Keratinocyte (primary cell): ENCODE data around the gene PTGDS. TPM values are rescaled to one million over a fixed set of nuclear protein-coding genes. Genes with fewer than 3 reads are reported as not detected.

Experiments used
- DNase-seq: peaks from one replicate; pipeline ENCODE4 v3.0.0-alpha.2; 2011; ENCODE audit warnings: low read depth, missing footprints, low spot score
- FAIRE-seq: peaks from 2 replicates; lab custom pipeline; 2011; peaks lifted over from hg19 to GRCh38; lab: Jason Lieb, UNC
- H2AFZ ChIP-seq: 2 replicates; pipeline ENCODE4 v1.6.0; 2012; ENCODE audit warnings: low read length, control low read depth, inconsistent platforms; ENCODE audit not compliant: control insufficient read depth
- H3K27ac ChIP-seq: 2 replicates; pipeline ENCODE4 v1.5.1; 2011; ENCODE audit warnings: low read length; ENCODE audit not compliant: control insufficient read depth, insufficient read depth
- H3K27me3 ChIP-seq: 3 replicates; pipeline ENCODE4 v1.6.0; 2011; ENCODE audit warnings: low read length; ENCODE audit not compliant: control insufficient read depth, insufficient read depth; ENCODE audit errors: extremely low read depth
- H3K36me3 ChIP-seq, 2 experiments: 2 replicates in 1 of 2; 3 replicates in 1 of 2; pipeline ENCODE4 v1.5.1; 2011; ENCODE audit warnings: low read length in 2 of 2, mild to moderate bottlenecking in 1 of 2; ENCODE audit not compliant: control insufficient read depth in 2 of 2, insufficient read depth in 2 of 2; ENCODE audit errors: extremely low read depth in 1 of 2
- H3K4me1 ChIP-seq: 3 replicates; pipeline ENCODE4 v1.5.1; 2011; ENCODE audit warnings: low read length; ENCODE audit not compliant: control insufficient read depth, insufficient read depth; ENCODE audit errors: extremely low read depth
- H3K4me2 ChIP-seq: 3 replicates; pipeline ENCODE4 v1.6.0; 2011; ENCODE audit warnings: low read depth, low read length; ENCODE audit not compliant: control insufficient read depth, insufficient read depth; ENCODE audit errors: extremely low read depth
- H3K4me3 ChIP-seq, 3 experiments: fragments of 200-600 bp in 1 of 3; sonication (generic) in 1 of 3; 2 replicates in 2 of 3; 3 replicates in 1 of 3; pipeline ENCODE4 v1.5.1; 2011 to 2016; ENCODE audit warnings: low read length in 3 of 3, mild to moderate bottlenecking in 3 of 3, control low read depth in 2 of 3, inconsistent platforms in 1 of 3, low read depth in 1 of 3, mixed read lengths in 1 of 3, mixed run types in 1 of 3, moderate library complexity in 1 of 3; ENCODE audit not compliant: control insufficient read depth in 2 of 3, insufficient read depth in 2 of 3; ENCODE audit errors: extremely low read depth in 1 of 3
- H3K79me2 ChIP-seq: 2 replicates; pipeline ENCODE4 v1.6.0; 2012; ENCODE audit warnings: low read length; ENCODE audit not compliant: control insufficient read depth, insufficient read depth
- H3K9ac ChIP-seq: 3 replicates; pipeline ENCODE4 v1.6.0; 2011; ENCODE audit warnings: low read length; ENCODE audit not compliant: control insufficient read depth, insufficient read depth; ENCODE audit errors: extremely low read depth
- H3K9me1 ChIP-seq: 3 replicates; pipeline ENCODE4 v1.6.0; 2011; ENCODE audit warnings: low read length; ENCODE audit not compliant: control insufficient read depth, insufficient read depth; ENCODE audit errors: extremely low read depth
- H3K9me3 ChIP-seq: 2 replicates; pipeline ENCODE4 v1.5.1; 2012; ENCODE audit warnings: low read depth, low read length; ENCODE audit not compliant: control insufficient read depth
- H4K20me1 ChIP-seq: 3 replicates; pipeline ENCODE4 v1.6.0; 2011; ENCODE audit warnings: low read length; ENCODE audit not compliant: control insufficient read depth, insufficient read depth; ENCODE audit errors: extremely low read depth
- EZH2 ChIP-seq: IDR thresholded peaks from one replicate; pipeline ENCODE4 v1.6.1; 2012; ENCODE audit warnings: inconsistent platforms, mild to moderate bottlenecking, low read length, moderate library complexity
- dilution Hi-C: fragments of 300-500 bp; cut with MboI; formaldehyde crosslinking; loops from one replicate; pipeline ENCODE4 v1.7.0; 2020; ENCODE audit warnings: low sequenced_read_pairs; ENCODE audit not compliant: extremely low pct_ligation_motif_present
- polyA plus RNA-seq, 5 experiments: library from polyadenylated mRNA; depleted of rRNA in 3 of 5; stranded (reverse) in 3 of 5; stranded (forward) in 1 of 5; unstranded in 1 of 5; fragments of >200 nt; gene quantifications; 1 replicate in 1 of 5; 2 replicates in 3 of 5; 3 replicates in 1 of 5; pipeline versions ENCODE4 v1.2.1 to v1.2.3, GENCODE V29; 2011 to 2012; ENCODE audit warnings: missing spikeins in 2 of 5, low read depth in 1 of 5, low replicate concordance in 1 of 5
- TF ChIP-seq, protein P1 (sequence below), 3 experiments: IDR thresholded peaks in 1 of 3; conservative IDR thresholded peaks in 1 of 3; optimal IDR thresholded peaks in 1 of 3; 2 replicates in 2 of 3; 3 replicates in 1 of 3; pipeline versions ENCODE3 to v1.5.1; 2011; ENCODE audit warnings: low read length in 3 of 3, mild to moderate bottlenecking in 3 of 3, moderate library complexity in 2 of 3, control low read depth in 1 of 3, inconsistent platforms in 1 of 3; ENCODE audit not compliant: insufficient read depth in 2 of 3; ENCODE audit errors: extremely low read depth in 1 of 3

PTGDS gene
- polyA plus RNA-seq, 1 donor (not counting 4 experiments of a cell fraction or from before 2014, with no cell fraction given) = not detected

DNA sequence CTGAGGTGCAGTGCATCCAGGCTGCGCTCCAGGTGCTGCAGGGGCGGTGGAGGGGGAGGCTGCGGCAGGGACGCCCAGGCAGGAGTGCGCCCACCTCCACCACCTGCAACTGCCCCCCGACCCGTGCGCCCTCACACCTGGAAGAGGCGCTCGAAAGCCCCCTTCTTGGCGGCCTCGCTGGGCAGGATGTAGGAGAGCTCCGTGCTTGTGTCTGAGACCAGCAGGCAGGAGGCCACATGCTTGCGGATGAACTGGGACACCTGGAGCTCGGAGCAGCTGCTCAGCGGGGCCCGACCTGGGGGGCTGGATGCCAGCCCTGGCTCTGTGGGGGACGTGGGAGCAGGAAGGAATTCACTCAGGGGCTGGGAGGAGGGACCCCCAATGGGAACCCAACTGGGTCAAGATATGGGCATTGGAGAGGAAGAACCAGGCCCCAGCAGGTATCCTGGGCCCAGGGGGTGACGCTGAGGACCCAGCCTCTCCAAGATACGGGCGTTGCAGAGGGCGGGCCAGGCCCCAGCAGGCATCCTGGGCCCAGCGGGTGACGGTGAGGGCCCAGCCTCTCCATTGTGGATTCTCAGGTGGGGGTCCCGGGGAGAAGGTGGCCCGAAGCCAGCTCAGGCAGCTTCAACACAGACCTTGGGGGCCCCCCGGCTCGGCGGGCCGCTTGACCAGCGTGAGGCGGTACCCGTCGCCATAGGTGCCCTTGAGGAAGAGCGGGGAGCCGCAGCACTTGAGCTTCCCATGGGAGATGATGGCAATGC lies 37.7 kb downstream of the PTGDS start:
- DNase-seq (no peak), FAIRE-seq (no peak)
- H3K9ac ChIP-seq = no peak overlapping the region
- H3K9me1 ChIP-seq = no peaks in the 10 kb centered on the region
- no peaks in the 10 kb centered on the region for H3K27me3 ChIP-seq
- H4K20me1 ChIP-seq = no peaks in the 10 kb centered on the region
- no peaks in the 10 kb centered on the region for H3K4me1 ChIP-seq
- H3K9me3 ChIP-seq = no peaks in the 10 kb centered on the region
- H3K4me2 ChIP-seq = no peak overlapping the region
- no peak overlapping the region for H3K4me3 ChIP-seq
- TF ChIP-seq EZH2 = no peak
- TF ChIP-seq, protein P1, sequence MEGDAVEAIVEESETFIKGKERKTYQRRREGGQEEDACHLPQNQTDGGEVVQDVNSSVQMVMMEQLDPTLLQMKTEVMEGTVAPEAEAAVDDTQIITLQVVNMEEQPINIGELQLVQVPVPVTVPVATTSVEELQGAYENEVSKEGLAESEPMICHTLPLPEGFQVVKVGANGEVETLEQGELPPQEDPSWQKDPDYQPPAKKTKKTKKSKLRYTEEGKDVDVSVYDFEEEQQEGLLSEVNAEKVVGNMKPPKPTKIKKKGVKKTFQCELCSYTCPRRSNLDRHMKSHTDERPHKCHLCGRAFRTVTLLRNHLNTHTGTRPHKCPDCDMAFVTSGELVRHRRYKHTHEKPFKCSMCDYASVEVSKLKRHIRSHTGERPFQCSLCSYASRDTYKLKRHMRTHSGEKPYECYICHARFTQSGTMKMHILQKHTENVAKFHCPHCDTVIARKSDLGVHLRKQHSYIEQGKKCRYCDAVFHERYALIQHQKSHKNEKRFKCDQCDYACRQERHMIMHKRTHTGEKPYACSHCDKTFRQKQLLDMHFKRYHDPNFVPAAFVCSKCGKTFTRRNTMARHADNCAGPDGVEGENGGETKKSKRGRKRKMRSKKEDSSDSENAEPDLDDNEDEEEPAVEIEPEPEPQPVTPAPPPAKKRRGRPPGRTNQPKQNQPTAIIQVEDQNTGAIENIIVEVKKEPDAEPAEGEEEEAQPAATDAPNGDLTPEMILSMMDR (optimal IDR thresholded peaks at IDR 0.05 in 1 of 3, IDR thresholded peaks at IDR 0.05 in 1 of 3, conservative IDR thresholded peaks at IDR 0.05 in 1 of 3; ENCODE audit: extremely low read depth in 1 of 3, insufficient read depth in 2 of 3, low read length in 3 of 3) = no peak
- no peak overlapping the region for H3K27ac ChIP-seq
- dilution Hi-C loops = no loop called here
- no peaks in the 10 kb centered on the region for H3K79me2 ChIP-seq
- no peak overlapping the region for H2AFZ ChIP-seq
- no peaks in the 10 kb centered on the region for H3K36me3 ChIP-seq

- DNase-seq (no peak), FAIRE-seq (no peak)
- no peak overlapping the region for H3K27ac ChIP-seq
- H3K9me1 ChIP-seq = no peaks in the 10 kb centered on the region
- H3K9ac ChIP-seq = no peak overlapping the region
- H3K4me1 ChIP-seq = no peaks in the 10 kb centered on the region
- no peaks in the 10 kb centered on the region for H3K9me3 ChIP-seq
- H3K79me2 ChIP-seq = no peaks in the 10 kb centered on the region
- no peaks in the 10 kb centered on the region for H4K20me1 ChIP-seq
- H3K4me2 ChIP-seq = no peak overlapping the region
- dilution Hi-C loops = no loop called here
- no peak overlapping the region for H2AFZ ChIP-seq
- H3K36me3 ChIP-seq = no peaks in the 10 kb centered on the region
- TF ChIP-seq, protein P1 (optimal IDR thresholded peaks at IDR 0.05 in 1 of 3, IDR thresholded peaks at IDR 0.05 in 1 of 3, conservative IDR thresholded peaks at IDR 0.05 in 1 of 3; ENCODE audit: extremely low read depth in 1 of 3, insufficient read depth in 2 of 3, low read length in 3 of 3) = no peak
- no peak for TF ChIP-seq EZH2
- H3K4me3 ChIP-seq = no peak overlapping the region
- H3K27me3 ChIP-seq = no peaks in the 10 kb centered on the region
These were observed 38.2 kb downstream of the PTGDS start for GRCh38 chr9:137015540-137015930.
